Ascending aorta (tissue), 2 donors: ENCODE results near the gene IRF7. TPM values are rescaled to one million over a fixed set of nuclear protein-coding genes. Genes with fewer than 3 reads are reported as not detected.
A peak's percentile ranks its signal among the peaks of the same experiment; 100 is the strongest.

Source experiments
- DNase-seq, 2 donors: peaks; one replicate each; pipeline ENCODE4 v3.0.0-alpha.2; 2019; ENCODE audit warnings: low spot score in 2 of 2
- H3K27ac ChIP-seq, 2 donors: fragments of 200-600 bp; sonication (generic); one replicate each; pipeline ENCODE4 v1.5.1; 2016 to 2017; ENCODE audit warnings: mild to moderate bottlenecking in 1 of 2
- H3K27me3 ChIP-seq: fragments of 200-600 bp; sonication (generic); one replicate; pipeline ENCODE4 v1.5.1; 2017
- H3K36me3 ChIP-seq, 2 donors: fragments of 200-600 bp; sonication (generic); one replicate each; pipeline ENCODE4 v1.5.1; 2016
- H3K4me1 ChIP-seq, 2 donors: fragments of 200-600 bp; sonication (generic); one replicate each; pipeline ENCODE4 v1.5.1; 2016 to 2017; ENCODE audit warnings: mild to moderate bottlenecking in 1 of 2
- H3K4me3 ChIP-seq, 2 donors: fragments of 200-600 bp; sonication (generic); one replicate each; pipeline ENCODE4 v1.5.1; 2016 to 2017; ENCODE audit warnings: mild to moderate bottlenecking in 1 of 2
- H3K9me3 ChIP-seq, 2 donors: fragments of 200-600 bp; sonication (generic); one replicate each; pipeline ENCODE4 v1.5.1; 2016
- CTCF ChIP-seq, 3 experiments: fragments of 200-600 bp in 2 of 3; fragments of 450-650 bp in 1 of 3; sonication (generic) in 2 of 3; IDR thresholded peaks; one replicate each; pipeline ENCODE4 v1.5.1; 2016 to 2019; ENCODE audit warnings: antibody characterized with exemption in 3 of 3, mild to moderate bottlenecking in 1 of 3, moderate library complexity in 1 of 3
- intact Hi-C: fragments of 100-400 bp; cut with DNase I; formaldehyde crosslinking; loops from one replicate; pipeline ENCODE4 v1.15.1; 2023
- total RNA-seq: library from RNA; depleted of rRNA; stranded (reverse); fragments of >200 nt; gene quantifications from one replicate; pipeline ENCODE4 v1.1.0, GENCODE V29; 2016

Gene IRF7
- total RNA-seq, 1 donor from 2014 or later: 44.6 TPM

- no peak for DNase-seq
- no peaks in the 10 kb centered on the region for H3K27me3 ChIP-seq
- H3K4me3 ChIP-seq: no peak overlapping the region
- H3K27ac ChIP-seq: no peak overlapping the region
- peaks cover 73 to 80% of the 10 kb centered on the region in 2 donors for H3K36me3 ChIP-seq
- intact Hi-C loops: no loop called here
- TF ChIP-seq CTCF (IDR thresholded peaks at IDR 0.05): no peak
- H3K4me1 ChIP-seq: no peaks in the 10 kb centered on the region
- H3K9me3 ChIP-seq: no peaks in the 10 kb centered on the region
These were observed 26.0 kb downstream of the IRF7 start for GRCh38 chr11:589798-590197.

GRCh38 chr11:587978-588380 lies 27.8 kb downstream of the IRF7 start:
- peaks cover 73 to 77% of the 10 kb centered on the region in 2 donors for H3K36me3 ChIP-seq
- intact Hi-C loops: no loop called here
- H3K27me3 ChIP-seq: no peaks in the 10 kb centered on the region

GRCh38 chr11:587546-587945 lies 28.2 kb downstream of the IRF7 start:
- Histone ChIP-seq H3K36me3 (peaks cover 73 to 77% of the 10 kb centered on the region in 2 donors), H3K27ac (no peak overlapping the region), H3K9me3 (no peaks in the 10 kb centered on the region), H3K27me3 (no peaks in the 10 kb centered on the region), H3K4me3 (no peak overlapping the region), H3K4me1 (no peaks in the 10 kb centered on the region)
- DNase-seq: no peak
- intact Hi-C loops: no loop called here
- TF ChIP-seq CTCF (IDR thresholded peaks at IDR 0.05): no peak

More at GRCh38 chr11:587978-588380, 27.8 kb downstream of the IRF7 start:
- Histone ChIP-seq H3K4me1 (no peaks in the 10 kb centered on the region), H3K27ac (peak overlapping the region in 1 of 2 donors; percentile 18), H3K9me3 (no peaks in the 10 kb centered on the region), H3K4me3 (no peak overlapping the region)
- DNase-seq: peak; percentile 53 to 77
- TF ChIP-seq CTCF (IDR thresholded peaks at IDR 0.05): no peak

GRCh38 chr11:586376-587316 lies 29.1 kb downstream of the IRF7 start:
- Histone ChIP-seq H3K36me3 (peaks cover 69 to 82% of the 10 kb centered on the region in 2 donors), H3K27me3 (no peaks in the 10 kb centered on the region), H3K27ac (no peak overlapping the region), H3K4me1 (no peaks in the 10 kb centered on the region), H3K9me3 (no peaks in the 10 kb centered on the region), H3K4me3 (no peak overlapping the region)
- DNase-seq: no peak
- intact Hi-C loops: no loop called here
- no peak for TF ChIP-seq CTCF (IDR thresholded peaks at IDR 0.05)

DNA sequence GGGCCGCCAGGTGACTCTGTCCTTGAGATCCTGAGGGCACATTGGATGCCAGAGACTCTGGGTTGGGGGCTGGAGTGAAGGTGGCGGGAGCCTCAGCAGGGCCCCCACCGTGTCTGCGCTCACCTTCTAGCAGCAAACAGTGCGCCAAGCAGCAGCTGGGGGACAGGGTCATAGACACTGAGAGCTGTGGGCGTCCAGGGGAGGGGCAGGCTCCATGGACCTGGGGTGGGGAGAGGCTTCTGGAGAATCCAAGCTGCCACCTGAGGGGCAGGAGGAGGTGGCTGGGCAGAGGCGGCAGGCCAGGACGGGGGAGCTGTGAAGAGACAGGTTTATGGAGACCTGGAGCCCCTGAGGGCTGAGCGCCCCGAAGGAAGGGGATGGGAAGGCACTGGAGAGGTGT lies 31.5 kb downstream of the IRF7 start:
- no peak for TF ChIP-seq CTCF (IDR thresholded peaks at IDR 0.05)
- H3K4me1 ChIP-seq: peaks cover 0 to 3% of the 10 kb centered on the region in 2 donors
- no peak for DNase-seq
- H3K36me3 ChIP-seq: peaks cover 51 to 69% of the 10 kb centered on the region in 2 donors
- intact Hi-C loops: no loop called here
- no peak overlapping the region for H3K27ac ChIP-seq
- H3K27me3 ChIP-seq: no peaks in the 10 kb centered on the region
- H3K9me3 ChIP-seq: no peaks in the 10 kb centered on the region
- no peak overlapping the region for H3K4me3 ChIP-seq
